K562 (cell line): Measurements from ENCODE around the gene ANKFN1.

ENCODE experiments used
- BCOR ChIP-seq: fragments of 450-650 bp; IDR thresholded peaks from 2 replicates; pipeline ENCODE4 v1.6.1; 2016
- CTCF ChIP-seq, 3 experiments: IDR thresholded peaks in 2 of 3; conservative IDR thresholded peaks in 1 of 3; 2 replicates each; pipeline ENCODE4 v1.5.1; 2011 to 2012; ENCODE audit warnings: low read length in 3 of 3, mild to moderate bottlenecking in 3 of 3, control low read depth in 2 of 3, improper control_type of control experiment in 1 of 3, inconsistent platforms in 1 of 3, low read depth in 1 of 3, mixed read lengths in 1 of 3, moderate library complexity in 1 of 3; ENCODE audit not compliant: insufficient read depth in 2 of 3
- SIN3A ChIP-seq, 2 experiments: fragments of 150-350 bp in 1 of 2; IDR thresholded peaks; 2 replicates each; pipeline ENCODE4 v1.6.1; 2011 to 2016; ENCODE audit warnings: borderline replicate concordance in 2 of 2, low read depth in 2 of 2, low read length in 2 of 2, mild to moderate bottlenecking in 2 of 2, moderate library complexity in 2 of 2; ENCODE audit not compliant: control insufficient read depth in 1 of 2

- TF ChIP-seq CTCF (IDR thresholded peaks at IDR 0.05 in 2 of 3, conservative IDR thresholded peaks at IDR 0.05 in 1 of 3; ENCODE audit: insufficient read depth in 2 of 3, low read depth in 1 of 3, low read length in 3 of 3) = no peak
- TF ChIP-seq SIN3A (IDR thresholded peaks at IDR 0.05; ENCODE audit: borderline replicate concordance in 2 of 2, control insufficient read depth in 1 of 2, low read depth in 2 of 2, low read length in 2 of 2) = no peak
- TF ChIP-seq BCOR = no peak
These were observed 383.5 kb downstream of the ANKFN1 start for GRCh38 chr17:56536766-56537165.
